ENCODE data around the gene FZR1. TPM values are rescaled to one million over a fixed set of nuclear protein-coding genes. Genes with fewer than 3 reads are reported as not detected.
A peak's percentile ranks its signal among the peaks of the same experiment; 100 is the strongest.

FZR1 gene
- 100 to 1,000 TPM in 1 of 4 donors, 10 to 100 TPM in 3; 29.1 to 107 (median 35.3) TPM for total RNA-seq

DNA sequence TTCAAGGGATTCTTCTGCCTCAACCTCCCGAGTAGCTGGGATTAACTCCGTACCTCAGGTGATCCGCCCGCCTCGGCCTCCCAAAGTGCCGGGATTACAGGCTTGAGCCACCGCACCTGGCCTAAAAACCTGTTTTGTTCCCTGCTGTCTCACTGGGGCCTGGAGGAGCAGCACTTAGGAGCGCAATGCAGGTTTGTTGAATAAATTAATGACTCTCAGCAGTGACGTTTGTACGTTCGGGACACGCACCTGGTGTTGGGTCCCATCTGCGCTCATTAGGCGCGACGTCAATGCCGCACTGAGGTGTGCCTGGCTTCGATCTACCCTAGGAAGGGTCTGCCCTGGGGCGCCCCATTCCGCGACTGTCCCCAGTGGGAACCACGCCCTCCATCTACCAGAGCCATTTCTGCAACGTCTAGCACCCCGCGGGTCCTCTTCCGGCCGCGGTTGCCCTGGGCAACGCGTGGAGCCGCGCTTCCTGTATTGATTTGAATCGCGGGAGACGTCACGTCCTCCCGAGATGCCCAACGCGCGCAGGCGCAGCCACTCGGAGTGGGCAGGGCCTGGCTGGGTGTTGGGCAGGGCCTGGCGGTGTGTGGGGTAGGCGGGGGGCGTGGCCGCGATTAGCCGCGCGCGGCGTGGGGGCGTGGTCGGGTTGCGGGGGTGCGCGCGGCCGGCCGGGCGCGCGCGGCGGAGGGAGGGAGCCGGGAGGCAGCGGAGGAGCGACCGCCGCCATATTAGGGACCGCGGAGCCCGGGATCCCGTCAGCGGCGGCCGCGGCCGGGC lies at the start of gene FZR1:
FZR1 (plus strand) TSS at position 714 of the 786 bp plus-strand sequence. CDS start 16,679 bp downstream, outside the sequence.
- 0 to 3% methylated on average over 2 to 38 of the region's 79 CpGs for WGBS, 2 donors (ENCODE audit: low coverage in 1 of 2)
- Histone ChIP-seq H3K9me3 (no peaks in the 10 kb centered on the region), H3K27me3 (no peaks in the 10 kb centered on the region), H3K4me1 (peaks cover 5 to 22% (median 16%) of the 10 kb centered on the region in 4 donors), H3K27ac (peak within 1 kb of the TSS; percentile 88 to 97 (median 94)), H3K36me3 (no peaks in the 10 kb centered on the region), H3K4me3 (peak within 1 kb of the TSS; percentile 95 to 99 (median 98))
- TF ChIP-seq POLR2A (IDR thresholded peaks at IDR 0.05) (peak; percentile 61), EP300 (IDR thresholded peaks at IDR 0.05; ENCODE audit: low read depth) (no peak), POLR2AphosphoS5 (IDR thresholded peaks at IDR 0.05) (peak; percentile 51 to 64 (median 62))
- TF ChIP-seq, protein P1, sequence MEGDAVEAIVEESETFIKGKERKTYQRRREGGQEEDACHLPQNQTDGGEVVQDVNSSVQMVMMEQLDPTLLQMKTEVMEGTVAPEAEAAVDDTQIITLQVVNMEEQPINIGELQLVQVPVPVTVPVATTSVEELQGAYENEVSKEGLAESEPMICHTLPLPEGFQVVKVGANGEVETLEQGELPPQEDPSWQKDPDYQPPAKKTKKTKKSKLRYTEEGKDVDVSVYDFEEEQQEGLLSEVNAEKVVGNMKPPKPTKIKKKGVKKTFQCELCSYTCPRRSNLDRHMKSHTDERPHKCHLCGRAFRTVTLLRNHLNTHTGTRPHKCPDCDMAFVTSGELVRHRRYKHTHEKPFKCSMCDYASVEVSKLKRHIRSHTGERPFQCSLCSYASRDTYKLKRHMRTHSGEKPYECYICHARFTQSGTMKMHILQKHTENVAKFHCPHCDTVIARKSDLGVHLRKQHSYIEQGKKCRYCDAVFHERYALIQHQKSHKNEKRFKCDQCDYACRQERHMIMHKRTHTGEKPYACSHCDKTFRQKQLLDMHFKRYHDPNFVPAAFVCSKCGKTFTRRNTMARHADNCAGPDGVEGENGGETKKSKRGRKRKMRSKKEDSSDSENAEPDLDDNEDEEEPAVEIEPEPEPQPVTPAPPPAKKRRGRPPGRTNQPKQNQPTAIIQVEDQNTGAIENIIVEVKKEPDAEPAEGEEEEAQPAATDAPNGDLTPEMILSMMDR (IDR thresholded peaks at IDR 0.05) = peak in 1 of 5 experiments; percentile 14
- DNase-seq = peak; percentile 100
- intact Hi-C loops (cut with DNase I; ENCODE audit: low total_unique reads) (no loop called here), in situ Hi-C loops (cut with MboI; ENCODE audit: low pct_ligation_motif_present in 1 of 4, low pct_unique_long_range_greater_than_20kb in 1 of 4, low sequenced_read_pairs in 3 of 4) (no loop called here)

DNA sequence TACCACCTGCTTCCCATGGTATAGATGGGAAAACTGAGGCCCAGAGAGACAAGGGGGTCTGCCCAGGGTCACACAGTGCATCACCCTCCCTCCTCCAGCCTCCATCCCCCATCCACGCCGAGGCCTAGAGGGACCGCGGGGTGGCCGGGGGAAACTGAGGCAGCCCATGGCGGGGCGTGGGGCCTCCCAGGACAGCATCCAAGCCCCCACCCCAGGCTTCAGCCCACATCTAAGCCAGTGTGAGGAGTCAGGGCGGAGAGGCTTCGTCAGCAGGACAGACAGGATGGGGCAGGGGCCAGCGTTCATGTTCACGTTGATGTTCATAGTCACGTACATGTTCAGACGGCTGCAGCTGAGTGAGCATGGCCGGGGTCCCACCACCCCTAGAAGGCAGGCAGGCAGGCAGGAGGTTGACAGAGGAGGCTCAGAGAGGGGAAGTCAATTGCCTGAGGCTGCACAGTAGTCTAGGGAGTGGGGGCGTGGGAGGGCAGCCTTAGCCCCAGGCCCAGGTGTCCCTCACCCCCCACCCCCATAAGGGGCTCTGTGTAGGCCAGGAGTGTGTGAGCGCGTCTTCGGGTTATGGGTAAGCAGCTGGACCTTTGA lies 49.1 kb upstream of the FZR1 start:
- no peaks in the 10 kb centered on the region for H3K27me3 ChIP-seq
- no peak for TF ChIP-seq POLR2A (IDR thresholded peaks at IDR 0.05)
- TF ChIP-seq, protein P1 (IDR thresholded peaks at IDR 0.05) = no peak
- TF ChIP-seq EP300 (IDR thresholded peaks at IDR 0.05; ENCODE audit: low read depth) = no peak
- TF ChIP-seq POLR2AphosphoS5 (IDR thresholded peaks at IDR 0.05) = no peak
- in situ Hi-C loops (cut with MboI; ENCODE audit: low pct_ligation_motif_present in 1 of 4, low pct_unique_long_range_greater_than_20kb in 1 of 4, low sequenced_read_pairs in 3 of 4) (no loop called here), intact Hi-C loops (cut with DNase I; ENCODE audit: low total_unique reads) (no loop called here)
- H3K4me3 ChIP-seq = no peak overlapping the region
- peaks cover 0 to 31% (median 4%) of the 10 kb centered on the region in 4 donors for H3K36me3 ChIP-seq
- WGBS, 2 donors (ENCODE audit: low coverage in 1 of 2) = 81% methylated on average over 16 of the region's 18 CpGs; no CpG with 5 or more reads in 1 of the 2 donors
- no peak for DNase-seq
- H3K4me1 ChIP-seq = peaks cover 17 to 40% (median 29%) of the 10 kb centered on the region in 4 donors
- H3K27ac ChIP-seq = peak overlapping the region; percentile 79 to 87 (median 84)
- no peaks in the 10 kb centered on the region for H3K9me3 ChIP-seq

GRCh38 chr19:3457528-3458228 lies 48.4 kb upstream of the FZR1 start:
- intact Hi-C loops (cut with DNase I; ENCODE audit: low total_unique reads) = no loop called here
- peak overlapping the region; percentile 79 to 87 (median 84) for H3K27ac ChIP-seq
- DNase-seq = no peak
- in situ Hi-C loops (cut with MboI; ENCODE audit: low pct_ligation_motif_present in 1 of 4, low pct_unique_long_range_greater_than_20kb in 1 of 4, low sequenced_read_pairs in 3 of 4) = no loop called here
- H3K4me1 ChIP-seq = peaks cover 17 to 40% (median 29%) of the 10 kb centered on the region in 4 donors
- no peak overlapping the region for H3K4me3 ChIP-seq
- H3K9me3 ChIP-seq = no peaks in the 10 kb centered on the region
- no peaks in the 10 kb centered on the region for H3K27me3 ChIP-seq
- TF ChIP-seq EP300 (IDR thresholded peaks at IDR 0.05; ENCODE audit: low read depth) (no peak), POLR2A (IDR thresholded peaks at IDR 0.05) (no peak), POLR2AphosphoS5 (IDR thresholded peaks at IDR 0.05) (no peak)
- TF ChIP-seq, protein P1 (IDR thresholded peaks at IDR 0.05) = no peak
- 69% methylated on average over 22 of the region's 22 CpGs; no CpG with 5 or more reads in 1 of the 2 donors for WGBS, 2 donors (ENCODE audit: low coverage in 1 of 2)
- H3K36me3 ChIP-seq = peaks cover 0 to 28% (median 4%) of the 10 kb centered on the region in 4 donors

Measured in transverse colon (tissue), 4 donors.